Measurements from ENCODE around the gene ZNF582.
A peak's percentile ranks its signal among the peaks of the same experiment; 100 is the strongest.

The ZNF582 gene

DNA sequence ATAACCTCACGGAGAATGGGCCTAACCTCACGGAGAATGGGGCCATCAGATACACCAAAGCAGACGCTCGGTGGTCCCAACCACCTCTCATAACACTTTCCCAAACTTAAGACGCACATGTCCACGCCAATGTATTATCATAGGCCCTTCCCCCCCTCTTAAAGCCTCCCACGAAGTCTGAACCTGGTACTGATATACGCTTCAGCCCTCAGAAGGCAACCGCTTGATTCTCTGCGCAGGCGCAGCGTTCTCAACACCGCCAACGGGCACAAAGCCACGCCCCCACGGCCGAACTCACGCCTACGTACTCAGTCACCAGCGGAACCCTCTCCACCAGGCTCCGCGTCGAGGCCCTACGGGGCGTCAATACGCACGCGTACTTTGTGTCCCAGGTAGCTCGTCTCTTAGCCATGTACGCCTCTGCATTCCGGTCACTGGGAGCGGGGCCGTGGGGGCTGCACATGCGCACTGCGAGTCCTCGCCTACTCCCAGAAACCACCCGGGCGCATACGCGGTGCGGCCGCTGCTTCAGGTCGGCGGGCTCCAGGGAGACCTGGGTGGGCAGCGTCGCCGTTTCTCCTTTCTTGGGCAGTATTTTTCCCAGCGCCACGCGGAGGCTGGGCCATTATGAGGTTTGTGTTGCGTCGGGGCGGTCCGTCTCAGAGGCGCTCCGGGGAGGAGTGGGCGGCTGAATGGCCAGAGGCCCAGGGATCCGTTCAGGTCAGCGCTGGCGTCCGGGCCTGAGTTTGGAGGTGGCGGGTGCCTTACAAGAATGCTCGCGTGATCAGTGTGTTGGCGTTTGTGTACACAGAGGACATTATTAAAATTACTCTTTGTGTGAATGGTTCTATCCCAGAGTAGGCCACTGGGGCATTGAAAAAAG, 25.3 kb downstream of the ZNF582 start:
- peak; percentile 97 for ATAC-seq
- TF ChIP-seq TSHZ2 (CRISPR knock-in tag; IDR thresholded peaks at IDR 0.05) (no peak), CSDC2 (CRISPR knock-in tag; IDR thresholded peaks at IDR 0.05) (no peak), ZFP30 (CRISPR knock-in tag; IDR thresholded peaks at IDR 0.05) (no peak), GLIS3 (CRISPR knock-in tag; IDR thresholded peaks at IDR 0.05) (no peak), ZNF565 (CRISPR knock-in tag; conservative IDR thresholded peaks at IDR 0.05; ENCODE audit: low read depth) (no peak), CSRNP3 (CRISPR knock-in tag; IDR thresholded peaks at IDR 0.05) (no peak), ISL1 (CRISPR knock-in tag; IDR thresholded peaks at IDR 0.05) (no peak), ARNTL (CRISPR knock-in tag; IDR thresholded peaks at IDR 0.05; ENCODE audit: borderline replicate concordance, low read depth) (no peak), ESRRG (CRISPR knock-in tag; IDR thresholded peaks at IDR 0.05) (no peak), PATZ1 (CRISPR knock-in tag; IDR thresholded peaks at IDR 0.05; ENCODE audit: borderline replicate concordance) (no peak), PPARA (CRISPR knock-in tag; IDR thresholded peaks at IDR 0.05; ENCODE audit: borderline replicate concordance) (no peak), POU6F1 (CRISPR knock-in tag; IDR thresholded peaks at IDR 0.05; ENCODE audit: borderline replicate concordance, low read depth) (no peak), ZNF70 (CRISPR knock-in tag; IDR thresholded peaks at IDR 0.05) (no peak), BACH2 (CRISPR knock-in tag; IDR thresholded peaks at IDR 0.05; ENCODE audit: borderline replicate concordance) (no peak), TOX (CRISPR knock-in tag; IDR thresholded peaks at IDR 0.05; ENCODE audit: borderline replicate concordance) (no peak), RARB (CRISPR knock-in tag; IDR thresholded peaks at IDR 0.05) (no peak), ZFP3 (CRISPR knock-in tag; IDR thresholded peaks at IDR 0.05) (no peak), ZNF8 (CRISPR knock-in tag; IDR thresholded peaks at IDR 0.05) (no peak), ZC3H10 (CRISPR knock-in tag; IDR thresholded peaks at IDR 0.05) (no peak)
- TF ChIP-seq, protein P1, sequence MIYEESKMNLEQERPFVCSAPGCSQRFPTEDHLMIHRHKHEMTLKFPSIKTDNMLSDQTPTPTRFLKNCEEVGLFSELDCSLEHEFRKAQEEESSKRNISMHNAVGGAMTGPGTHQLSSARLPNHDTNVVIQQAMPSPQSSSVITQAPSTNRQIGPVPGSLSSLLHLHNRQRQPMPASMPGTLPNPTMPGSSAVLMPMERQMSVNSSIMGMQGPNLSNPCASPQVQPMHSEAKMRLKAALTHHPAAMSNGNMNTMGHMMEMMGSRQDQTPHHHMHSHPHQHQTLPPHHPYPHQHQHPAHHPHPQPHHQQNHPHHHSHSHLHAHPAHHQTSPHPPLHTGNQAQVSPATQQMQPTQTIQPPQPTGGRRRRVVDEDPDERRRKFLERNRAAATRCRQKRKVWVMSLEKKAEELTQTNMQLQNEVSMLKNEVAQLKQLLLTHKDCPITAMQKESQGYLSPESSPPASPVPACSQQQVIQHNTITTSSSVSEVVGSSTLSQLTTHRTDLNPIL (CRISPR knock-in tag; IDR thresholded peaks at IDR 0.05; ENCODE audit: low read depth), result no peak

GRCh38 chr19:56360841-56361240, 32.5 kb downstream of the ZNF582 start:
- ATAC-seq, result no peak
- no peak for TF ChIP-seq PATZ1 (CRISPR knock-in tag; IDR thresholded peaks at IDR 0.05; ENCODE audit: borderline replicate concordance)
- TF ChIP-seq ISL1 (CRISPR knock-in tag; IDR thresholded peaks at IDR 0.05), result no peak
- TF ChIP-seq ZC3H10 (CRISPR knock-in tag; IDR thresholded peaks at IDR 0.05), result no peak
- no peak for TF ChIP-seq RARB (CRISPR knock-in tag; IDR thresholded peaks at IDR 0.05)
- no peak for TF ChIP-seq ESRRG (CRISPR knock-in tag; IDR thresholded peaks at IDR 0.05)
- no peak for TF ChIP-seq POU6F1 (CRISPR knock-in tag; IDR thresholded peaks at IDR 0.05; ENCODE audit: borderline replicate concordance, low read depth)
- no peak for TF ChIP-seq TOX (CRISPR knock-in tag; IDR thresholded peaks at IDR 0.05; ENCODE audit: borderline replicate concordance)
- TF ChIP-seq PPARA (CRISPR knock-in tag; IDR thresholded peaks at IDR 0.05; ENCODE audit: borderline replicate concordance), result no peak
- TF ChIP-seq ZNF8 (CRISPR knock-in tag; IDR thresholded peaks at IDR 0.05), result no peak
- no peak for TF ChIP-seq BACH2 (CRISPR knock-in tag; IDR thresholded peaks at IDR 0.05; ENCODE audit: borderline replicate concordance)
- TF ChIP-seq ZFP30 (CRISPR knock-in tag; IDR thresholded peaks at IDR 0.05), result no peak
- TF ChIP-seq, protein P1 (CRISPR knock-in tag; IDR thresholded peaks at IDR 0.05; ENCODE audit: low read depth), result no peak
- TF ChIP-seq ZNF565 (CRISPR knock-in tag; conservative IDR thresholded peaks at IDR 0.05; ENCODE audit: low read depth), result no peak
- no peak for TF ChIP-seq OSR1 (CRISPR knock-in tag; IDR thresholded peaks at IDR 0.05)
- no peak for TF ChIP-seq CSDC2 (CRISPR knock-in tag; IDR thresholded peaks at IDR 0.05)
